WI38 (cell line): Measurements from ENCODE around the gene AGRN.
"Not testable (repeated sequence)": the region's sequence is repeated elsewhere in the genome, so short reads cannot be mapped to it uniquely, and the experiment has no call there.

Experiments
- H3K4me3 ChIP-seq: 2 replicates; pipeline ENCODE4 v1.5.1; 2011; ENCODE audit warnings: low read depth, mild to moderate bottlenecking, control low read depth, low read length
- CTCF ChIP-seq: IDR thresholded peaks from 2 replicates; pipeline ENCODE4 v1.5.1; 2012; ENCODE audit warnings: low read depth, mild to moderate bottlenecking, control low read depth, low read length

The AGRN gene

DNA sequence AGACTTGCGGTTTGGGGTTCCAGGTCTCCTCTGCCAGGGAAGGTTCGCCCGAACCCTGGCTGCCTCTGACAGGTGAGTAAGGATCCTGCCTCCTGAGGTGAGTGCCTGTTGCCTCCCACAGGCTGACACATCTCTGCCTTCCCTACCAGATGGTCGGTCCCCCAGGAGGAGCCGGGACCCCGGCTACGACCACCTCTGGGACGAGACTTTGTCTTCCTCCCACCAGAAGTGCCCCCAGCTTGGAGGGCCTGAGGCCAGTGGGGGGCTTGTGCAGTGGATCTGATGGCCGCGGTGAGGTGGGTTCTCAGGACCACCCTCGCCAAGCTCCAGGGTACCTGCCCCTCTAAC lies 45.7 kb upstream of the AGRN start:
- TF ChIP-seq CTCF, result no peak
- no peak overlapping the region for H3K4me3 ChIP-seq

- TF ChIP-seq CTCF, result no peak
- no peak overlapping the region for H3K4me3 ChIP-seq
Observed at GRCh38 chr1:974687-975328, 45.1 kb upstream of the AGRN start.

DNA sequence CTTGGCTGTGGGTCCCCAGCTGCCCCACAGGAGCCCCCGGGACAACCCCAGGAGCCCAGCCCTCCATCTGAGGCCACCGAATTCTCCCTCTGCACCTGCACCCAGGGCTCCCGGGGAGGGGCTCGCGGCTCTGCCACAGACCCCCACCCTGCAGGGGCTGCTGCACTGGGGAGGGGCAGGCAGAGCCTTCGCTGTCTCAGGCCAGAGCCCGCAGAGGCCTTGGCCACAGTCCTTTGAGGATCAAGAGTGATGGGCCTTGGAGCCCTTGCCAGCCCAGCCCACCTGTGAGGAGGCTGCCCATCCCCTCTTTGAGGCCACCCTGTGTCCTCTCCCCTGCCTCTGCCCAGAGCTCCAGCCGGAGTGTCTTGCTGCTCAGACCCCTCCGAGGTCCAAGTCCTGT lies 44.6 kb upstream of the AGRN start:
- TF ChIP-seq CTCF, result no peak
- H3K4me3 ChIP-seq, result no peak overlapping the region

DNA sequence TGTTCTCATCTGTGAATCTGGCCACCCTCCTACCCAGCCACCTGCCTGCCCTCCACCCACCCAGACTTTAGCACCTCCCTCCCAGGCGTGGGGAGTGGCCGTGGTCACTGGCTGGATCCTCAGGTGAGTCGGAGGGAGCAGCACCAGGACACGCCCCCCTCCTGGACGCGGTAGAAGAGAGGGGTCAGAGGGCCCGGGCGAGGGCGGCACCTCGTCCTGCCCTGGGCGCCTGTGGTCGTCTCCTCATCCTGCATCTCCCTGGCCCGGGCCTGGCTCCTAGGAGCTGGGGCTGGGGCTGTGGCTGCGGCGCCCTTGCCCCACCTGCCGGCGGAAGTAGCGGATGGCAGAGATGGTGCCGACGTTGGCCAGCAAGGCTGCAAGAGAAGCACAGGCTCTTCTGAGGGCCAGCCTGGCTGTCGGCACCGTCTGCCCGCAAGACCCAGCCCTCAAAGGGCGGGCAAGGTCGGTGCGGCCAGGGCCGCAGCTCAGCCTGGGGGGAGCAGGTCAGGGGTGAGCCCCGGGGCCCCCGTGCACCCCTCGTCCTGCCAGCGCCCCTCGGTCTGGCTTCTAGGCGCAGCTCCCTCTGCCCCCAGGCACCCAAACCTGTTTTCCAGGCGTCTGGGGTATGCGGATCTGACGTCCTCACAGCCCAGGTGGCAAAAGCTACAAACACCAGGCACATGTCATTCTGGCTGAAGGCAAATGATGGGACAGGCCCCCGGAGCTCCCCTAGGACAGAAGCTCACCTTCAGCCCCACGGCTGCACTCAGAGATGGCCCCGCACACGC lies 43.8 kb upstream of the AGRN start:
- peak; percentile 32; the same call in 1 of the 2 replicates for TF ChIP-seq CTCF
- peak overlapping the region; percentile 17; the same call in 1 of the 2 replicates for H3K4me3 ChIP-seq

GRCh38 chr1:976791-977190 lies 43.1 kb upstream of the AGRN start:
- not testable (repeated sequence) for H3K4me3 ChIP-seq

DNA sequence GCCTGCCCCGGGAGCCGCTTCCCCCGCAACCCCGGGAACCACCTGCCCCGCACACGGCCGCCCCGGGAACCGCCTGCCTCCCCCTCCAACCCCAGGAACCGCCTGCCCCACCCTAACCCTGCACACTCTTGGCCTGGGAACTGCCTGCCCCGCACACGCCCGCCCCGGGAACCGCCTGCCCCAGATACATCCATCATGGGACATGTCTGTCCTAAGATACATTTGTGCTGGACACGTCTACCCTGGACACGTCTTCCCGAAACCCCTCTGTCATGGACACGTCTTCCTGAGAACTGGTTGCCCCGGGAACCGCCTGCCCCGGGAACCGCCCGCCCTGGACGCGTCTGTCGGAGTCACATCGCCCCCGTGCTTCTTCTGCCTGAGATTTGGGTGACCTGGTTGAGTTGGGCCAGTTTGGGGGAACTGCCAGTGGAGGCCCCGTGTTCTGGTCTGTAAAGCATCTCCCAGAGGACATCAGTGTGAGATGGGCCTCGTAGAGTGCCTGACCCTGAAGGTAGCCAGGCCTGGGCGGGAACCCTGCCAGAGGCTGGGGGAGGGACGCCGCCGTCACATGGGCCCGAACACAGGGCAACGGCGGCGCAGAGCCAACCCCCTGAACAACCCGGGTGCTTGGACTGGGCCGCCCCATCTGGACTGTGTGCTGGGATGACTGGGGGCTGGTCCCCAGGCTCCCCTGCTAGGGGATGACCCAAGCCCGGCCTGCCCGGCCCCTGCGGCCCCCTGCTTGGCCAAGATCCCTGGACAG lies 41.7 kb upstream of the AGRN start:
- no peak for TF ChIP-seq CTCF
- no peak overlapping the region for H3K4me3 ChIP-seq

- TF ChIP-seq CTCF, result no peak
- H3K4me3 ChIP-seq, result no peak overlapping the region
Observed at GRCh38 chr1:978835-979743, 40.8 kb upstream of the AGRN start.
